ENCODE results near the gene PHC3. TPM values are rescaled to one million over a fixed set of nuclear protein-coding genes. Genes with fewer than 3 reads are reported as not detected.
"Not testable (repeated sequence)": the region's sequence is repeated elsewhere in the genome, so short reads cannot be mapped to it uniquely, and the experiment has no call there.

PHC3 gene
- total RNA-seq, 1 donor from 2014 or later, result 52.0 TPM

GRCh38 chr3:170142373-170142772 is 39.2 kb downstream of the PHC3 start:
- intact Hi-C loops (cut with micrococcal nuclease), result no loop called here
- Mint-ChIP-seq H3K36me3 (ENCODE audit: low read depth) (peaks cover 30% of the 10 kb centered on the region), H3K9me3 (no peaks in the 10 kb centered on the region), H3K4me3 (ENCODE audit: low read depth) (no peak overlapping the region), H3K27me3 (ENCODE audit: low read depth) (no peaks in the 10 kb centered on the region), H3K4me1 (ENCODE audit: low read depth) (peaks cover 12% of the 10 kb centered on the region), H3K27ac (no peak overlapping the region)
- DNase-seq (ENCODE audit: low spot score), result no peak

- Mint-ChIP-seq H3K36me3 (ENCODE audit: low read depth) (peaks cover 52% of the 10 kb centered on the region), H3K4me1 (ENCODE audit: low read depth) (peaks cover 15% of the 10 kb centered on the region)
Measured at GRCh38 chr3:170137986-170138385, 43.5 kb downstream of the PHC3 start.

GRCh38 chr3:170132335-170132734 is 49.2 kb downstream of the PHC3 start:
- Mint-ChIP-seq H3K4me1 (ENCODE audit: low read depth) (peaks cover 25% of the 10 kb centered on the region), H3K27ac (no peak overlapping the region), H3K4me3 (ENCODE audit: low read depth) (no peak overlapping the region), H3K9me3 (peaks cover 17% of the 10 kb centered on the region), H3K36me3 (ENCODE audit: low read depth) (peaks cover 68% of the 10 kb centered on the region), H3K27me3 (ENCODE audit: low read depth) (no peaks in the 10 kb centered on the region)
- intact Hi-C loops (cut with micrococcal nuclease), result no loop called here
- no peak for DNase-seq (ENCODE audit: low spot score)

More at GRCh38 chr3:170137986-170138385, 43.5 kb downstream of the PHC3 start:
- intact Hi-C loops (cut with micrococcal nuclease), result no loop called here
- Mint-ChIP-seq H3K9me3 (peaks cover 13% of the 10 kb centered on the region), H3K4me3 (ENCODE audit: low read depth) (no peak overlapping the region), H3K27me3 (ENCODE audit: low read depth) (no peaks in the 10 kb centered on the region), H3K27ac (no peak overlapping the region)
- DNase-seq (ENCODE audit: low spot score), result no peak

GRCh38 chr3:170130532-170130931 is 51.0 kb downstream of the PHC3 start:
- H3K9me3 Mint-ChIP-seq, result peaks cover 17% of the 10 kb centered on the region
- H3K36me3 Mint-ChIP-seq (ENCODE audit: low read depth), result peaks cover 60% of the 10 kb centered on the region
- H3K4me3 Mint-ChIP-seq (ENCODE audit: low read depth), result no peak overlapping the region
- H3K4me1 Mint-ChIP-seq (ENCODE audit: low read depth), result peaks cover 21% of the 10 kb centered on the region
- intact Hi-C loops (cut with micrococcal nuclease), result no loop called here
- no peak for DNase-seq (ENCODE audit: low spot score)
- H3K27ac Mint-ChIP-seq, result no peak overlapping the region
- H3K27me3 Mint-ChIP-seq (ENCODE audit: low read depth), result no peaks in the 10 kb centered on the region

- H3K27ac Mint-ChIP-seq, result peak overlapping the region; percentile 72
- peaks cover 52% of the 10 kb centered on the region for H3K36me3 Mint-ChIP-seq (ENCODE audit: low read depth)
- H3K27me3 Mint-ChIP-seq (ENCODE audit: low read depth), result no peaks in the 10 kb centered on the region
- intact Hi-C loops (cut with micrococcal nuclease), result loop anchor here (5.0 kb wide), 1 partner anchor 53 kb away; the partner anchor contains the start of gene PHC3
- DNase-seq (ENCODE audit: low spot score), result no peak
- H3K4me3 Mint-ChIP-seq (ENCODE audit: low read depth), result peak overlapping the region; percentile 48
- peaks cover 11% of the 10 kb centered on the region for H3K9me3 Mint-ChIP-seq
- peaks cover 18% of the 10 kb centered on the region for H3K4me1 Mint-ChIP-seq (ENCODE audit: low read depth)
Measured at GRCh38 chr3:170128977-170129431, 52.5 kb downstream of the PHC3 start.

GRCh38 chr3:170128259-170128976 is 53.1 kb downstream of the PHC3 start:
- peak; percentile 18 for DNase-seq (ENCODE audit: low spot score)
- Mint-ChIP-seq H3K27ac (peak overlapping the region; percentile 72), H3K4me3 (ENCODE audit: low read depth) (peak overlapping the region; percentile 48), H3K9me3 (peaks cover 5% of the 10 kb centered on the region), H3K36me3 (ENCODE audit: low read depth) (peaks cover 47% of the 10 kb centered on the region), H3K27me3 (ENCODE audit: low read depth) (no peaks in the 10 kb centered on the region), H3K4me1 (ENCODE audit: low read depth) (peaks cover 16% of the 10 kb centered on the region)
- intact Hi-C loops (cut with micrococcal nuclease), result loop anchor here (5.0 kb wide), 1 partner anchor 54 kb away; the partner anchor contains the start of gene PHC3

- H3K36me3 Mint-ChIP-seq (ENCODE audit: low read depth), result peaks cover 51% of the 10 kb centered on the region
- H3K9me3 Mint-ChIP-seq, result no peaks in the 10 kb centered on the region
- intact Hi-C loops (cut with micrococcal nuclease), result no loop called here
- no peaks in the 10 kb centered on the region for H3K27me3 Mint-ChIP-seq (ENCODE audit: low read depth)
- no peak for DNase-seq (ENCODE audit: low spot score)
- H3K27ac Mint-ChIP-seq, result no peak overlapping the region
- peaks cover 3% of the 10 kb centered on the region for H3K4me1 Mint-ChIP-seq (ENCODE audit: low read depth)
- no peak overlapping the region for H3K4me3 Mint-ChIP-seq (ENCODE audit: low read depth)
Measured at GRCh38 chr3:170117134-170117533, 64.4 kb downstream of the PHC3 start.

GRCh38 chr3:170114165-170114564 is 67.4 kb downstream of the PHC3 start:
- H3K9me3 Mint-ChIP-seq; H3K4me3 Mint-ChIP-seq (ENCODE audit: low read depth); H3K27ac Mint-ChIP-seq; intact Hi-C loops (cut with micrococcal nuclease); DNase-seq (ENCODE audit: low spot score); H3K27me3 Mint-ChIP-seq (ENCODE audit: low read depth): not testable (repeated sequence)
- Mint-ChIP-seq H3K4me1 (ENCODE audit: low read depth) (peaks cover 14% of the 10 kb centered on the region), H3K36me3 (ENCODE audit: low read depth) (peaks cover 49% of the 10 kb centered on the region)

GRCh38 chr3:170111147-170111771 is 70.3 kb downstream of the PHC3 start:
- Mint-ChIP-seq H3K27ac (no peak overlapping the region), H3K36me3 (ENCODE audit: low read depth) (peaks cover 64% of the 10 kb centered on the region), H3K9me3 (no peaks in the 10 kb centered on the region), H3K27me3 (ENCODE audit: low read depth) (no peaks in the 10 kb centered on the region), H3K4me3 (ENCODE audit: low read depth) (no peak overlapping the region), H3K4me1 (ENCODE audit: low read depth) (peaks cover 16% of the 10 kb centered on the region)
- intact Hi-C loops (cut with micrococcal nuclease), result no loop called here
- DNase-seq (ENCODE audit: low spot score), result no peak

GRCh38 chr3:170109579-170110293 is 71.8 kb downstream of the PHC3 start:
- intact Hi-C loops (cut with micrococcal nuclease), result no loop called here
- H3K4me1 Mint-ChIP-seq (ENCODE audit: low read depth), result peaks cover 16% of the 10 kb centered on the region
- H3K9me3 Mint-ChIP-seq, result no peaks in the 10 kb centered on the region
- H3K36me3 Mint-ChIP-seq (ENCODE audit: low read depth), result peaks cover 62% of the 10 kb centered on the region
- DNase-seq (ENCODE audit: low spot score), result no peak
- peak overlapping the region; percentile 20 for H3K27ac Mint-ChIP-seq
- H3K27me3 Mint-ChIP-seq (ENCODE audit: low read depth), result no peaks in the 10 kb centered on the region
- no peak overlapping the region for H3K4me3 Mint-ChIP-seq (ENCODE audit: low read depth)

- no peaks in the 10 kb centered on the region for H3K27me3 Mint-ChIP-seq (ENCODE audit: low read depth)
- H3K4me1 Mint-ChIP-seq (ENCODE audit: low read depth), result peaks cover 16% of the 10 kb centered on the region
- H3K9me3 Mint-ChIP-seq, result no peaks in the 10 kb centered on the region
- DNase-seq (ENCODE audit: low spot score), result no peak
- intact Hi-C loops (cut with micrococcal nuclease), result no loop called here
- H3K36me3 Mint-ChIP-seq (ENCODE audit: low read depth), result peaks cover 64% of the 10 kb centered on the region
- H3K27ac Mint-ChIP-seq, result peak overlapping the region; percentile 22
- H3K4me3 Mint-ChIP-seq (ENCODE audit: low read depth), result no peak overlapping the region
Measured at GRCh38 chr3:170108955-170109354, 72.6 kb downstream of the PHC3 start.

GRCh38 chr3:170107941-170108340 is 73.6 kb downstream of the PHC3 start:
- H3K27me3 Mint-ChIP-seq (ENCODE audit: low read depth), result no peaks in the 10 kb centered on the region
- intact Hi-C loops (cut with micrococcal nuclease), result no loop called here
- no peak overlapping the region for H3K27ac Mint-ChIP-seq
- peaks cover 56% of the 10 kb centered on the region for H3K36me3 Mint-ChIP-seq (ENCODE audit: low read depth)
- H3K9me3 Mint-ChIP-seq, result no peaks in the 10 kb centered on the region
- no peak overlapping the region for H3K4me3 Mint-ChIP-seq (ENCODE audit: low read depth)
- H3K4me1 Mint-ChIP-seq (ENCODE audit: low read depth), result peaks cover 13% of the 10 kb centered on the region
- DNase-seq (ENCODE audit: low spot score), result no peak

- peaks cover 7% of the 10 kb centered on the region for H3K4me1 Mint-ChIP-seq (ENCODE audit: low read depth)
- intact Hi-C loops (cut with micrococcal nuclease), result no loop called here
- no peaks in the 10 kb centered on the region for H3K9me3 Mint-ChIP-seq
- H3K36me3 Mint-ChIP-seq (ENCODE audit: low read depth), result peaks cover 63% of the 10 kb centered on the region
- no peak overlapping the region for H3K4me3 Mint-ChIP-seq (ENCODE audit: low read depth)
- no peak overlapping the region for H3K27ac Mint-ChIP-seq
- H3K27me3 Mint-ChIP-seq (ENCODE audit: low read depth), result no peaks in the 10 kb centered on the region
- no peak for DNase-seq (ENCODE audit: low spot score)
Measured at GRCh38 chr3:170102431-170102830, 79.1 kb downstream of the PHC3 start.

All from activated T-helper 2 cell treated with anti-CD3 and anti-CD28 coated beads, Interferon-gamma antibody, Interleukin-2, Interleukin-4, amounts not matched to agents 10 μg/mL and 5 μg/mL and 100 μg/mL, durations not matched to agents 14 hours and 24 hours and 36 hours (primary cell).